GM10266 (cell line): ENCODE results near the gene FOLR1.
A peak's percentile ranks its signal among the peaks of the same experiment; 100 is the strongest.

Experiments used
- DNase-seq: peaks from one replicate; pipeline ENCODE4 v3.0.0; 2012; ENCODE audit errors: extremely low spot score
- TF ChIP-seq, protein P1 (sequence below): IDR thresholded peaks from 2 replicates; pipeline ENCODE4 v1.5.1; 2012; ENCODE audit warnings: mild to moderate bottlenecking, low read depth; ENCODE audit not compliant: control insufficient read depth, insufficient read depth; ENCODE audit errors: missing control alignments

FOLR1 gene

GRCh38 chr11:72228229-72228843 is 36.4 kb downstream of the FOLR1 start:
- TF ChIP-seq, protein P1, sequence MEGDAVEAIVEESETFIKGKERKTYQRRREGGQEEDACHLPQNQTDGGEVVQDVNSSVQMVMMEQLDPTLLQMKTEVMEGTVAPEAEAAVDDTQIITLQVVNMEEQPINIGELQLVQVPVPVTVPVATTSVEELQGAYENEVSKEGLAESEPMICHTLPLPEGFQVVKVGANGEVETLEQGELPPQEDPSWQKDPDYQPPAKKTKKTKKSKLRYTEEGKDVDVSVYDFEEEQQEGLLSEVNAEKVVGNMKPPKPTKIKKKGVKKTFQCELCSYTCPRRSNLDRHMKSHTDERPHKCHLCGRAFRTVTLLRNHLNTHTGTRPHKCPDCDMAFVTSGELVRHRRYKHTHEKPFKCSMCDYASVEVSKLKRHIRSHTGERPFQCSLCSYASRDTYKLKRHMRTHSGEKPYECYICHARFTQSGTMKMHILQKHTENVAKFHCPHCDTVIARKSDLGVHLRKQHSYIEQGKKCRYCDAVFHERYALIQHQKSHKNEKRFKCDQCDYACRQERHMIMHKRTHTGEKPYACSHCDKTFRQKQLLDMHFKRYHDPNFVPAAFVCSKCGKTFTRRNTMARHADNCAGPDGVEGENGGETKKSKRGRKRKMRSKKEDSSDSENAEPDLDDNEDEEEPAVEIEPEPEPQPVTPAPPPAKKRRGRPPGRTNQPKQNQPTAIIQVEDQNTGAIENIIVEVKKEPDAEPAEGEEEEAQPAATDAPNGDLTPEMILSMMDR, result no peak
- DNase-seq, result no peak

GRCh38 chr11:72228844-72229231 is 36.9 kb downstream of the FOLR1 start:
- TF ChIP-seq, protein P1, result no peak
- no peak for DNase-seq

GRCh38 chr11:72229336-72229924 is 37.5 kb downstream of the FOLR1 start:
- TF ChIP-seq, protein P1, result no peak
- DNase-seq, result no peak

- DNase-seq, result peak; percentile 10
These were observed 38.2 kb downstream of the FOLR1 start for GRCh38 chr11:72229925-72230763.

GRCh38 chr11:72230764-72231365 is 38.9 kb downstream of the FOLR1 start:
- TF ChIP-seq, protein P1, result no peak

More at GRCh38 chr11:72229925-72230763, 38.2 kb downstream of the FOLR1 start:
- TF ChIP-seq, protein P1, result no peak

DNA sequence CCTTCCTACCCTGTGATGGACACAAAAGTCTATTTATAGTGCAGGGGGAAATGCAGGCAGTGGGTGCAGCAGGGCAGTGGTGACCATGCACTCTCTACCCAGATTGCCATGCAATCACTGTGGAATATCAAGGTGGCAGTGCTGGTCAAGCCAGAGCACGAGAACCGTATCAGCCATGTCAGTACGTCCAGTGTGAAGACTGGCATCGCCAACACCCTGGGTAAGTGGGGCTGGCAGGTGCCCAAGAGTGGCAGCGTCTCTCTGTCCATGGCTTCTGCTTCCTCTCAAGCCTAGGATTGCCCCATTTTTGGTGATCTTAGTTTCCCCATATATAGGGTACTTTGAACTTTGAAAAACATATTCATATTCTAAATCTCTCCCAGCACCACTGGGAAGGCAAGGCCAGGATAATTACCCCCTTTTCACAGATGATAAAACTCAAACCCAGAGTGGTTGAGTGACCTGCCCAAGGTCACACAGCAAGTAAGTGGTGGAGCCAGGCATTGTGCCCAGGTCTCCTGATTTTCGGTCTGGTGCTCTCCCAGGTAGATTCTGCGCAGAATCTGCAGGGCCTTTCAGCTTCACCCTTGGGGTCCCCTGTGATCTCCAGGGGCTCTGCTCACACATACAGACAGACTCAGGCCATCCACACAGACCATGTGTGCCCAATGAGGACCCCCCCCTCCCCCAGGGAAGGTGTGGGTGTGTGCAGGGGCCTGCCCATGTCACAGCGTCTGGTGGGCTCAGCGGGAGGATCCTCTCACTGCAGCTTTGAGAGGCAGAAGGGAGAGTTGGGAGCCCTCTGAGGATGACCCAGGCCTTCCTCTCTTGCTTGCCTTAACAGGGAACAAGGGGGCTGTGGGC is 39.7 kb downstream of the FOLR1 start:
- DNase-seq, result peak; percentile 5
- TF ChIP-seq, protein P1, result no peak

More at GRCh38 chr11:72230764-72231365, 38.9 kb downstream of the FOLR1 start:
- DNase-seq, result peak; percentile 7
